SK-N-SH (cell line): Measurements from ENCODE around the gene SFN. TPM values are rescaled to one million over a fixed set of nuclear protein-coding genes. Genes with fewer than 3 reads are reported as not detected.

ENCODE experiments used
- CTCF ChIA-PET: fragments of 300-600, 350-600 bp; formaldehyde crosslinking; extraction: SDS; loops from one replicate; lab custom pipeline; 2021; lab: Yijun Ruan, JAX
- POLR2A ChIA-PET: fragments of 350-600 bp; sonication (Branson Sonifier 250); formaldehyde crosslinking; extraction: SDS; loops from one replicate; lab custom pipeline; 2020; ENCODE audit warnings: antibody characterized with exemption, inconsistent platforms; lab: Yijun Ruan, JAX
- DNase-seq: peaks from one replicate; pipeline ENCODE4 v3.0.0; 2012
- H2AFZ ChIP-seq: fragments of 200-600 bp; sonication (generic); 2 replicates; pipeline ENCODE4 v1.8.1; 2016; ENCODE audit warnings: antibody characterized with exemption, mild to moderate bottlenecking, low read depth
- H3F3A ChIP-seq: fragments of 200-600 bp; sonication (generic); replicated peaks from 2 replicates; pipeline ENCODE3; 2016; ENCODE audit warnings: antibody characterized with exemption, mild to moderate bottlenecking; ENCODE audit not compliant: insufficient read depth
- H3K27ac ChIP-seq, 2 experiments: fragments of 200-500 bp in 1 of 2; fragments of 200-600 bp in 1 of 2; sonication (Bioruptor generic) in 1 of 2; sonication (generic), shearing (Covaris generic) in 1 of 2; 2 replicates each; pipeline versions ENCODE4 v1.5.1 to v1.6.1; 2014 to 2016; ENCODE audit warnings: low read depth in 2 of 2, inconsistent platforms in 1 of 2, low read length in 1 of 2, mild to moderate bottlenecking in 1 of 2, mixed read lengths in 1 of 2
- H3K27me3 ChIP-seq: fragments of 200-600 bp; sonication (generic), shearing (Covaris generic); 2 replicates; pipeline ENCODE4 v1.6.1; 2016; ENCODE audit warnings: mixed run types; ENCODE audit not compliant: insufficient read depth
- H3K36me3 ChIP-seq, 2 experiments: fragments of 200-500 bp in 1 of 2; fragments of 200-600 bp in 1 of 2; sonication (Bioruptor generic) in 1 of 2; sonication (generic) in 1 of 2; replicated peaks in 1 of 2; 2 replicates each; pipeline versions ENCODE3 to v1.5.1; 2014 to 2016; ENCODE audit warnings: low read length in 1 of 2, mild to moderate bottlenecking in 1 of 2; ENCODE audit not compliant: insufficient read depth in 2 of 2, control insufficient read depth in 1 of 2
- H3K4me1 ChIP-seq, 2 experiments: fragments of 200-500 bp in 1 of 2; fragments of 200-600 bp in 1 of 2; sonication (Bioruptor generic) in 1 of 2; sonication (generic), shearing (Covaris generic) in 1 of 2; 2 replicates each; pipeline versions ENCODE4 v1.5.1 to v1.6.1; 2014 to 2016; ENCODE audit warnings: low read depth in 1 of 2, low read length in 1 of 2, mixed run types in 1 of 2; ENCODE audit not compliant: insufficient read depth in 2 of 2, control insufficient read depth in 1 of 2
- H3K4me2 ChIP-seq: fragments of 200-600 bp; sonication (generic), shearing (Covaris generic); 2 replicates; pipeline ENCODE4 v1.6.1; 2017; ENCODE audit warnings: mixed run types
- H3K4me3 ChIP-seq, 2 experiments: fragments of 200-500 bp in 1 of 2; fragments of 200-600 bp in 1 of 2; sonication (Bioruptor generic) in 1 of 2; sonication (generic), shearing (Covaris generic) in 1 of 2; 2 replicates each; pipeline versions ENCODE4 v1.5.1 to v1.8.1; 2014 to 2016; ENCODE audit warnings: low read depth in 2 of 2, inconsistent platforms in 1 of 2, low read length in 1 of 2, mild to moderate bottlenecking in 1 of 2, mixed read lengths in 1 of 2, moderate library complexity in 1 of 2
- H3K79me2 ChIP-seq: fragments of 200-600 bp; sonication (generic); 2 replicates; pipeline ENCODE4 v1.8.1; 2017; ENCODE audit warnings: mild to moderate bottlenecking; ENCODE audit not compliant: insufficient read depth
- H3K9ac ChIP-seq: fragments of 200-600 bp; sonication (generic); 2 replicates; pipeline ENCODE4 v1.6.1; 2017; ENCODE audit warnings: mixed run types
- H3K9me2 ChIP-seq: fragments of 200-600 bp; sonication (generic); 2 replicates; pipeline ENCODE4 v1.6.1; 2017; ENCODE audit warnings: mixed run types
- H3K9me3 ChIP-seq: fragments of 200-600 bp; sonication (generic); 2 replicates; pipeline ENCODE4 v1.6.1; 2017; ENCODE audit warnings: mixed run types, mild to moderate bottlenecking, moderate library complexity
- H4K20me1 ChIP-seq: fragments of 200-600 bp; sonication (generic); 2 replicates; pipeline ENCODE4 v1.6.1; 2017; ENCODE audit warnings: mild to moderate bottlenecking, mixed run types; ENCODE audit not compliant: insufficient read depth
- ELF1 ChIP-seq: IDR thresholded peaks from 2 replicates; pipeline ENCODE4 v1.4.0; 2012
- EP300 ChIP-seq, 2 experiments: IDR thresholded peaks; 2 replicates each; pipeline versions ENCODE4 v1.4.0 to v1.6.1; 2012; ENCODE audit warnings: borderline replicate concordance in 1 of 2, low read depth in 1 of 2, low read length in 1 of 2
- GABPA ChIP-seq: IDR thresholded peaks from 2 replicates; pipeline ENCODE4 v1.4.0; 2012; ENCODE audit warnings: low read depth, mild to moderate bottlenecking
- GATA2 ChIP-seq: sonication (generic); formaldehyde crosslinking; IDR thresholded peaks from 2 replicates; pipeline ENCODE4 v1.5.0; 2020; ENCODE audit warnings: mild to moderate bottlenecking, missing genetic modification reagents
- IRF3 ChIP-seq: fragments of 150-350 bp; IDR thresholded peaks from 2 replicates; pipeline ENCODE4 v1.6.1; 2016; ENCODE audit warnings: mild to moderate bottlenecking, low read depth, low read length
- NFIC ChIP-seq: IDR thresholded peaks from 2 replicates; pipeline ENCODE4 v1.4.0; 2012; ENCODE audit warnings: borderline replicate concordance
- NRF1 ChIP-seq: IDR thresholded peaks from 2 replicates; pipeline ENCODE4 v1.6.1; 2012; ENCODE audit warnings: low read depth, mild to moderate bottlenecking, low read length
- REST ChIP-seq: IDR thresholded peaks from 2 replicates; pipeline ENCODE4 v1.6.1; 2012; ENCODE audit warnings: mild to moderate bottlenecking, low read depth, low read length, moderate library complexity
- SIN3A ChIP-seq: IDR thresholded peaks from 2 replicates; pipeline ENCODE4 v1.6.1; 2012; ENCODE audit warnings: low read depth, mild to moderate bottlenecking, low read length, moderate library complexity, borderline replicate concordance
- SMC3 ChIP-seq: IDR thresholded peaks from 2 replicates; pipeline ENCODE4 v1.6.1; 2012; ENCODE audit warnings: low read depth, low read length, improper control_type of control experiment
- TCF12 ChIP-seq: IDR thresholded peaks from 2 replicates; pipeline ENCODE4 v1.4.0; 2012
- WGBS: methylation state at CpG from one replicate; pipeline ENCODE4 v1.1.6; 2017; ENCODE audit warnings: low lambda C conversion rate; 5-methylcytosine and 5-hydroxymethylcytosine counted together
- polyA plus RNA-seq, 3 experiments: library from polyadenylated mRNA; depleted of rRNA; stranded (reverse); fragments of >200 nt; gene quantifications; 2 replicates each; pipeline ENCODE4 v1.2.3, GENCODE V29; 2012
- TF ChIP-seq, protein P1 (sequence below): fragments of 200-600 bp; sonication (generic); IDR thresholded peaks from 2 replicates; pipeline ENCODE4 v1.6.1; 2017; ENCODE audit warnings: antibody characterized with exemption, mild to moderate bottlenecking, moderate library complexity

The SFN gene
- polyA plus RNA-seq, 1 of the 3 experiments (the other 2 are of a cell fraction): 0.18 TPM

DNA sequence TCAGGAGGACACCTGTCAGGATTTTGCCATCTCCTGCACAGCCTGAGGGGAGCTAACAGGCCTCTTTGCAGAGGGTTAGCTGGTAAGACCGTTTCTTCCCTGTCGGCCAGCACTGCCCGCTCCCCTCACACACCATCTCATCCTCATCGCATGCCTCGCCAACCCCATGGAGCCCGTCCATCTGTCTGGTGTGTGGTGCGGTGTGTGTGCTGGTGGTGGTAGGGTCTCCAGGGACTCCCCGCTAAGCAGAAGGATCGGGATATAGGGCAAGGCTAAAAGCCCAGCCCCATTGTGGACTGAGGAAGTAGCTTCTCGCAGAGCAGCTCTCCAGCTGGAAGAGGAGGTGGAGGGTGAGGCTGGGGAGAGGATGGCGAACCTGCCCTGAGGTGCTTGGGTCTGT is 6.8 kb upstream of the SFN start:
- TF ChIP-seq IRF3 (no peak), EP300 (IDR thresholded peaks at IDR 0.05; ENCODE audit: borderline replicate concordance in 1 of 2, low read depth in 1 of 2, low read length in 1 of 2) (no peak)
- Histone ChIP-seq H4K20me1 (no peaks in the 10 kb centered on the region), H3K9me3 (no peaks in the 10 kb centered on the region), H2AFZ (no peak overlapping the region), H3K9me2 (no peaks in the 10 kb centered on the region), H3K27ac (no peak overlapping the region), H3K4me1 (no peaks in the 10 kb centered on the region; a peak in 1 of 4 replicates), H3K79me2 (no peaks in the 10 kb centered on the region), H3K36me3 (peaks cover 17 to 44% of the 10 kb centered on the region in 2 experiments), H3K27me3 (no peaks in the 10 kb centered on the region), H3F3A (peaks cover 5% of the 10 kb centered on the region), H3K4me3 (no peak overlapping the region), H3K4me2 (no peak overlapping the region), H3K9ac (no peak overlapping the region)
- POLR2A ChIA-PET: no interaction called here
- DNase-seq: no peak
- 95% methylated on average over 11 of the region's 11 CpGs for WGBS
- CTCF ChIA-PET: interaction anchor here (1.2 to 3.5 kb wide), 4 partner anchors 9 to 45 kb away, joined by 3 to 11 read pairs (median 10); no protein-coding TSS in a partner anchor

DNA sequence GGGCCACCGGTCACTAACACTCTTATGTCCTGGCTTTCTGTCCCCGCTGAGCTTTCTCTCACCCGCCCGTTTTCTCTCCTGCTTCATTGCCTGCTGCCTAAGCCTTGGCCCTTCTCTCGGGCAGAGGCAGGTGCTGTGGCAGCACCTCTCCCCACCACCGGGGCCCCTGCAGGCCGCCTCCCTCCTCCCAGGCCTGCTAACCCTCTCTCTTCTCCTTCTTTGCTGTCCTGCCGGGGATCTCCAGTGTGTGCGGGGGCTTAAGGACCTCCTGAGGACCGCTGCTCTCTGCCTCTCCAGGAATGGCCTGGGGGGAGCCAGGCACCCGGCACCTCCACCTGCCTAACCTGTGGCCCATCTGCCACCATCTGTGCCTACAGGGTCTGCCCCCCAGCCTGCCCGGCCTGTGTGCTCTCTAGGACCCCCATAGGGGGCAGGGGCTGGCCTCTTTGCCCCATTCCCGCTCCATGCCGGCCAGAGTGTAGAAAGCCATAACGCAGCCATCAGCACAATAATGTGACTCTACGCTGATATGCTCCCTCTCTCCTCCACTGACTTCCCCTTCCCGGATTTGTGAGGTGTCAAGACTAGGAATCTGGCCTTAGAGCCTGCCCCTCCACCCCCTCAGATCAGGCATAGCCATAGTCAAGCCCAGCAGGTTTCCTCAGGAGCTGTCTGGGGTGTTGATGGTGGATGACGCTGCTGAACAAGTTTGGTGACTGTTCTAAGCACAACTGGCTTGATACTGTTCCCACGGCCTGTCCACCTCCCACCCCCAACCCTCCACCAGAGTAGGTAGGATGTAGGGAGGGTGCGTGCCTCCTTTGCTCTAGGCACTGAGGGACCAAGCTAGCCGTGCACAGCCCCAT is 6.1 kb upstream of the SFN start:
- ChIA-PET POLR2A (no interaction called here), CTCF (interaction anchor here (0.6 to 3.5 kb wide), 5 partner anchors 8 to 428 kb away, joined by 3 to 10 read pairs (median 4); no protein-coding TSS in a partner anchor)
- H3K9ac ChIP-seq: no peak overlapping the region
- H3F3A ChIP-seq: peaks cover 3% of the 10 kb centered on the region
- H3K79me2 ChIP-seq: no peaks in the 10 kb centered on the region
- no peaks in the 10 kb centered on the region; a peak in 1 of 4 replicates for H3K4me1 ChIP-seq
- no peak overlapping the region for H3K4me3 ChIP-seq
- H3K9me3 ChIP-seq: no peaks in the 10 kb centered on the region
- TF ChIP-seq GATA2 (CRISPR knock-in tag): no peak
- TF ChIP-seq, protein P1, sequence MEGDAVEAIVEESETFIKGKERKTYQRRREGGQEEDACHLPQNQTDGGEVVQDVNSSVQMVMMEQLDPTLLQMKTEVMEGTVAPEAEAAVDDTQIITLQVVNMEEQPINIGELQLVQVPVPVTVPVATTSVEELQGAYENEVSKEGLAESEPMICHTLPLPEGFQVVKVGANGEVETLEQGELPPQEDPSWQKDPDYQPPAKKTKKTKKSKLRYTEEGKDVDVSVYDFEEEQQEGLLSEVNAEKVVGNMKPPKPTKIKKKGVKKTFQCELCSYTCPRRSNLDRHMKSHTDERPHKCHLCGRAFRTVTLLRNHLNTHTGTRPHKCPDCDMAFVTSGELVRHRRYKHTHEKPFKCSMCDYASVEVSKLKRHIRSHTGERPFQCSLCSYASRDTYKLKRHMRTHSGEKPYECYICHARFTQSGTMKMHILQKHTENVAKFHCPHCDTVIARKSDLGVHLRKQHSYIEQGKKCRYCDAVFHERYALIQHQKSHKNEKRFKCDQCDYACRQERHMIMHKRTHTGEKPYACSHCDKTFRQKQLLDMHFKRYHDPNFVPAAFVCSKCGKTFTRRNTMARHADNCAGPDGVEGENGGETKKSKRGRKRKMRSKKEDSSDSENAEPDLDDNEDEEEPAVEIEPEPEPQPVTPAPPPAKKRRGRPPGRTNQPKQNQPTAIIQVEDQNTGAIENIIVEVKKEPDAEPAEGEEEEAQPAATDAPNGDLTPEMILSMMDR: no peak
- no peak for TF ChIP-seq TCF12
- no peak for TF ChIP-seq NRF1
- no peak for TF ChIP-seq SIN3A
- TF ChIP-seq ELF1: no peak
- no peak for TF ChIP-seq SMC3
- TF ChIP-seq NFIC: no peak
- TF ChIP-seq GABPA: no peak
- no peak for TF ChIP-seq REST
- TF ChIP-seq IRF3: no peak
- H3K4me2 ChIP-seq: no peak overlapping the region
- H3K27me3 ChIP-seq: no peaks in the 10 kb centered on the region
- WGBS: 91% methylated on average over 19 of the region's 21 CpGs
- no peaks in the 10 kb centered on the region for H4K20me1 ChIP-seq
- H3K27ac ChIP-seq: no peak overlapping the region
- H2AFZ ChIP-seq: no peak overlapping the region
- no peaks in the 10 kb centered on the region for H3K9me2 ChIP-seq
- DNase-seq: no peak
- peaks cover 17 to 37% of the 10 kb centered on the region in 2 experiments for H3K36me3 ChIP-seq
